Measurements from ENCODE around the gene ERCC2. TPM values are rescaled to one million over a fixed set of nuclear protein-coding genes. Genes with fewer than 3 reads are reported as not detected.
"Not testable (repeated sequence)": the region's sequence is repeated elsewhere in the genome, so short reads cannot be mapped to it uniquely, and the experiment has no call there.

The ERCC2 gene
- total and polyA plus RNA-seq, 2 of the 4 experiments (the other 2 are of a cell fraction): 30.6 to 66.5 TPM

DNA sequence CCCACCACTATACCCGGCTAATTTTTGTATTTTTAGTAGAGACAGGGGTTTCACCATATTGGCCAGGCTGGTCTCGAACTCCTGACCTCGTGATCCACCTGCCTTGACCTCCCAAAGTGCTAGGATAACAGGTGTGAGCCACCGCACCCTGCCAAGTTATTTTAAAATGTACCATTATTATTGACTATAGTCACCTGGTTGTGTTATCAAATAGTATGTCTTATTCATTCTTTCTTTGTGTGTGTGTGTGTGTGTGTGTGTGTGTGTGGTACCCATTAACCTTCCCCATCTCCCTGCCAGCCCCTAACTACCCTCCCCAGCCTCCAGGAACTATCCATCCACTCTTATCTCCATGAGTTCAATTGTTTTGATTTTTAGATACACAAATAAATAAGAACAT lies 40.0 kb upstream of the ERCC2 start:
- CTCF ChIA-PET: not testable (repeated sequence)

More for the DNA sequence above, 40.0 kb upstream of the ERCC2 start:
- dilution Hi-C loops (cut with HindIII; ENCODE audit: low sequenced_read_pairs, unreplicated experiment); H3K9ac ChIP-seq (ENCODE audit: low read depth, low read length); H2AK9ac ChIP-seq (replicated peaks; ENCODE audit: low read depth, low read length, poor library complexity); intact Hi-C loops (cut with micrococcal nuclease); H3K9me1 ChIP-seq (ENCODE audit: insufficient read depth, low read length); H3K4ac ChIP-seq (ENCODE audit: low read depth, low read length); H3K4me3 ChIP-seq (ENCODE audit: insufficient read depth, low read depth, low read length); H3K18ac ChIP-seq (ENCODE audit: low read depth, low read length); H3K9me3 ChIP-seq (ENCODE audit: control insufficient read depth, insufficient read depth, low read length); BruUV-seq (replicated peaks); H2BK20ac ChIP-seq (ENCODE audit: low read depth, low read length); H4K20me1 ChIP-seq (ENCODE audit: insufficient read depth, low read length); H3K27me3 ChIP-seq (ENCODE audit: control insufficient read depth, insufficient read depth, low read length); H3K56ac ChIP-seq (ENCODE audit: extremely low read depth, insufficient read depth, low read length); DNase-seq; H4K8ac ChIP-seq (ENCODE audit: low read depth in 2 of 2, low read length in 2 of 2); H3K4me1 ChIP-seq (ENCODE audit: control insufficient read depth, insufficient read depth, low read length); H2BK5ac ChIP-seq (ENCODE audit: low read depth, low read length, poor library complexity, severe bottlenecking); H2BK15ac ChIP-seq (ENCODE audit: low read depth, low read length); H2AFZ ChIP-seq (replicated peaks; ENCODE audit: low read length, poor library complexity); H3K4me2 ChIP-seq (ENCODE audit: low read depth, low read length); POLR2A ChIA-PET (ENCODE audit: unreplicated experiment); H4K5ac ChIP-seq (ENCODE audit: low read depth, low read length); H3K27ac ChIP-seq (ENCODE audit: insufficient read depth, low read length); H3K14ac ChIP-seq (replicated peaks; ENCODE audit: low read depth, low read length); H3K23ac ChIP-seq (ENCODE audit: low read depth, low read length); H2AK5ac ChIP-seq (ENCODE audit: low read depth, low read length); ATAC-seq (ENCODE audit: low read depth); H2BK120ac ChIP-seq (ENCODE audit: low read depth, low read length); in situ Hi-C loops (cut with MboI; ENCODE audit: low sequenced_read_pairs); H4K91ac ChIP-seq (ENCODE audit: insufficient read depth, low read depth, low read length): not testable (repeated sequence)
- H3K79me1 ChIP-seq (ENCODE audit: low read depth in 1 of 2, low read length in 2 of 2): peaks cover 0 to 27% of the 10 kb centered on the region in 2 experiments; a peak in 3 of 4 replicates
- no CpG with 5 or more reads among the region's 4 CpGs for WGBS, 2 experiments (ENCODE audit: extremely low coverage in 2 of 2, insufficient read length in 1 of 2)
- H3K36me3 ChIP-seq (ENCODE audit: control insufficient read depth, insufficient read depth, low read length): peaks cover 23% of the 10 kb centered on the region

Measured in IMR-90 (cell line).